SK-N-SH (cell line): ENCODE data around the gene LY6G6C. TPM values are rescaled to one million over a fixed set of nuclear protein-coding genes. Genes with fewer than 3 reads are reported as not detected.

Experiments used
- CTCF ChIA-PET: fragments of 300-600, 350-600 bp; formaldehyde crosslinking; extraction: SDS; loops from one replicate; lab custom pipeline; 2021; lab: Yijun Ruan, JAX
- POLR2A ChIA-PET: fragments of 350-600 bp; sonication (Branson Sonifier 250); formaldehyde crosslinking; extraction: SDS; loops from one replicate; lab custom pipeline; 2020; ENCODE audit warnings: antibody characterized with exemption, inconsistent platforms; lab: Yijun Ruan, JAX
- DNase-seq: peaks from one replicate; pipeline ENCODE4 v3.0.0; 2012
- H2AFZ ChIP-seq: fragments of 200-600 bp; sonication (generic); 2 replicates; pipeline ENCODE4 v1.8.1; 2016; ENCODE audit warnings: antibody characterized with exemption, mild to moderate bottlenecking, low read depth
- H3F3A ChIP-seq: fragments of 200-600 bp; sonication (generic); replicated peaks from 2 replicates; pipeline ENCODE3; 2016; ENCODE audit warnings: antibody characterized with exemption, mild to moderate bottlenecking; ENCODE audit not compliant: insufficient read depth
- H3K27ac ChIP-seq, 2 experiments: fragments of 200-500 bp in 1 of 2; fragments of 200-600 bp in 1 of 2; sonication (Bioruptor generic) in 1 of 2; sonication (generic), shearing (Covaris generic) in 1 of 2; 2 replicates each; pipeline versions ENCODE4 v1.5.1 to v1.6.1; 2014 to 2016; ENCODE audit warnings: low read depth in 2 of 2, inconsistent platforms in 1 of 2, low read length in 1 of 2, mild to moderate bottlenecking in 1 of 2, mixed read lengths in 1 of 2
- H3K27me3 ChIP-seq: fragments of 200-600 bp; sonication (generic), shearing (Covaris generic); 2 replicates; pipeline ENCODE4 v1.6.1; 2016; ENCODE audit warnings: mixed run types; ENCODE audit not compliant: insufficient read depth
- H3K36me3 ChIP-seq, 2 experiments: fragments of 200-500 bp in 1 of 2; fragments of 200-600 bp in 1 of 2; sonication (Bioruptor generic) in 1 of 2; sonication (generic) in 1 of 2; replicated peaks in 1 of 2; 2 replicates each; pipeline versions ENCODE3 to v1.5.1; 2014 to 2016; ENCODE audit warnings: low read length in 1 of 2, mild to moderate bottlenecking in 1 of 2; ENCODE audit not compliant: insufficient read depth in 2 of 2, control insufficient read depth in 1 of 2
- H3K4me1 ChIP-seq, 2 experiments: fragments of 200-500 bp in 1 of 2; fragments of 200-600 bp in 1 of 2; sonication (Bioruptor generic) in 1 of 2; sonication (generic), shearing (Covaris generic) in 1 of 2; 2 replicates each; pipeline versions ENCODE4 v1.5.1 to v1.6.1; 2014 to 2016; ENCODE audit warnings: low read depth in 1 of 2, low read length in 1 of 2, mixed run types in 1 of 2; ENCODE audit not compliant: insufficient read depth in 2 of 2, control insufficient read depth in 1 of 2
- H3K4me2 ChIP-seq: fragments of 200-600 bp; sonication (generic), shearing (Covaris generic); 2 replicates; pipeline ENCODE4 v1.6.1; 2017; ENCODE audit warnings: mixed run types
- H3K4me3 ChIP-seq, 2 experiments: fragments of 200-500 bp in 1 of 2; fragments of 200-600 bp in 1 of 2; sonication (Bioruptor generic) in 1 of 2; sonication (generic), shearing (Covaris generic) in 1 of 2; 2 replicates each; pipeline versions ENCODE4 v1.5.1 to v1.8.1; 2014 to 2016; ENCODE audit warnings: low read depth in 2 of 2, inconsistent platforms in 1 of 2, low read length in 1 of 2, mild to moderate bottlenecking in 1 of 2, mixed read lengths in 1 of 2, moderate library complexity in 1 of 2
- H3K79me2 ChIP-seq: fragments of 200-600 bp; sonication (generic); 2 replicates; pipeline ENCODE4 v1.8.1; 2017; ENCODE audit warnings: mild to moderate bottlenecking; ENCODE audit not compliant: insufficient read depth
- H3K9ac ChIP-seq: fragments of 200-600 bp; sonication (generic); 2 replicates; pipeline ENCODE4 v1.6.1; 2017; ENCODE audit warnings: mixed run types
- H3K9me2 ChIP-seq: fragments of 200-600 bp; sonication (generic); 2 replicates; pipeline ENCODE4 v1.6.1; 2017; ENCODE audit warnings: mixed run types
- H3K9me3 ChIP-seq: fragments of 200-600 bp; sonication (generic); 2 replicates; pipeline ENCODE4 v1.6.1; 2017; ENCODE audit warnings: mixed run types, mild to moderate bottlenecking, moderate library complexity
- H4K20me1 ChIP-seq: fragments of 200-600 bp; sonication (generic); 2 replicates; pipeline ENCODE4 v1.6.1; 2017; ENCODE audit warnings: mild to moderate bottlenecking, mixed run types; ENCODE audit not compliant: insufficient read depth
- CHD2 ChIP-seq: fragments of 150-350 bp; IDR thresholded peaks from 2 replicates; pipeline ENCODE4 v1.6.1; 2018; ENCODE audit warnings: low read length; ENCODE audit not compliant: partially characterized antibody
- FOXJ3 ChIP-seq: sonication (generic); formaldehyde crosslinking; IDR thresholded peaks from 2 replicates; pipeline ENCODE4 v1.5.1; 2020; ENCODE audit warnings: mild to moderate bottlenecking, missing genetic modification reagents
- FOXM1 ChIP-seq: IDR thresholded peaks from 2 replicates; pipeline ENCODE4 v1.4.0; 2012; ENCODE audit warnings: low read depth, mild to moderate bottlenecking
- GATA2 ChIP-seq: sonication (generic); formaldehyde crosslinking; IDR thresholded peaks from 2 replicates; pipeline ENCODE4 v1.5.0; 2020; ENCODE audit warnings: mild to moderate bottlenecking, missing genetic modification reagents
- JUND ChIP-seq: IDR thresholded peaks from 2 replicates; pipeline ENCODE4 v1.4.0; 2012
- MEF2A ChIP-seq: IDR thresholded peaks from 2 replicates; pipeline ENCODE4 v1.4.0; 2012; ENCODE audit warnings: low read depth, borderline replicate concordance
- MXI1 ChIP-seq: IDR thresholded peaks from 2 replicates; pipeline ENCODE4 v1.6.1; 2012; ENCODE audit warnings: mild to moderate bottlenecking, low read depth, low read length, improper control_type of control experiment
- NFIC ChIP-seq: IDR thresholded peaks from 2 replicates; pipeline ENCODE4 v1.4.0; 2012; ENCODE audit warnings: borderline replicate concordance
- RFX5 ChIP-seq: IDR thresholded peaks from 2 replicates; pipeline ENCODE4 v1.6.1; 2012; ENCODE audit warnings: mild to moderate bottlenecking, improper control_type of control experiment, low read length
- SIN3A ChIP-seq: IDR thresholded peaks from 2 replicates; pipeline ENCODE4 v1.6.1; 2012; ENCODE audit warnings: low read depth, mild to moderate bottlenecking, low read length, moderate library complexity, borderline replicate concordance
- SMC3 ChIP-seq: IDR thresholded peaks from 2 replicates; pipeline ENCODE4 v1.6.1; 2012; ENCODE audit warnings: low read depth, low read length, improper control_type of control experiment
- TAF1 ChIP-seq: IDR thresholded peaks from 2 replicates; pipeline ENCODE4 v1.6.1; 2012; ENCODE audit warnings: low read depth, mild to moderate bottlenecking, low read length, moderate library complexity, borderline replicate concordance
- TCF12 ChIP-seq: IDR thresholded peaks from 2 replicates; pipeline ENCODE4 v1.4.0; 2012
- YY1 ChIP-seq: IDR thresholded peaks from 2 replicates; pipeline ENCODE4 v1.4.0; 2012; ENCODE audit warnings: low read depth, mild to moderate bottlenecking
- WGBS: methylation state at CpG from one replicate; pipeline ENCODE4 v1.1.6; 2017; ENCODE audit warnings: low lambda C conversion rate; 5-methylcytosine and 5-hydroxymethylcytosine counted together
- polyA plus RNA-seq, 3 experiments: library from polyadenylated mRNA; depleted of rRNA; stranded (reverse); fragments of >200 nt; gene quantifications; 2 replicates each; pipeline ENCODE4 v1.2.3, GENCODE V29; 2012
- TF ChIP-seq, protein P1 (sequence below): fragments of 150-350 bp; IDR thresholded peaks from 2 replicates; pipeline ENCODE4 v1.6.1; 2016; ENCODE audit warnings: mild to moderate bottlenecking, low read depth, low read length
- TF ChIP-seq, protein P2 (sequence below): IDR thresholded peaks from 2 replicates; pipeline ENCODE4; 2012
- TF ChIP-seq, protein P3 (sequence below): IDR thresholded peaks from 2 replicates; pipeline ENCODE4 v1.4.0; 2012; ENCODE audit warnings: low read depth, borderline replicate concordance
- TF ChIP-seq, protein P4 (sequence below): fragments of 200-600 bp; sonication (generic); IDR thresholded peaks from 2 replicates; pipeline ENCODE4 v1.6.1; 2017; ENCODE audit warnings: antibody characterized with exemption, mild to moderate bottlenecking, moderate library complexity
- TF ChIP-seq, protein P5 (sequence below): IDR thresholded peaks from 2 replicates; pipeline ENCODE4 v1.6.1; 2012; ENCODE audit warnings: mild to moderate bottlenecking, low read depth, low read length, moderate library complexity

The LY6G6C gene
- polyA plus RNA-seq, 1 of the 3 experiments (the other 2 are of a cell fraction), result not detected

DNA sequence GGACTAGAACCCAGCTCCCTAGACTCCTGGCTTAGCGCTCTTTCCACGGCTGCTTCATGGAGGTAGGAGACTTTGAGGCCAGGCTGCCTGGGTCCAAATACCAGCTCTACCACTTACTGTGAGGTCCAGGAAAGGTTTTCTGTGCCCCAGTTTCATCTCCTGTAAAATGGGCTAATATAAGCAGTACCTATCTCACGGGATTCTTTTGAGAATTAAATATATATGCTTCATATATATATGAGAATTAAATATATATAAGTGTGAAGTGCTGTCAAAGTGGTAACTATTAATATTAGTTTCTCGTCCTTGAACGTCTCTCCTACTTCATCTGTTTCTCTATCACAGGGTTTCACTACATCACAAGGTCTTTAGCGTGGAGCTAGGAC is 30.5 kb downstream of the LY6G6C start:
- Histone ChIP-seq H3F3A (no peaks in the 10 kb centered on the region), H3K36me3 (peaks cover 18 to 56% of the 10 kb centered on the region in 2 experiments), H3K4me3 (no peak overlapping the region), H3K4me1 (no peaks in the 10 kb centered on the region), H3K9me2 (no peaks in the 10 kb centered on the region), H3K27me3 (no peaks in the 10 kb centered on the region), H2AFZ (no peak overlapping the region), H3K4me2 (no peak overlapping the region), H3K27ac (no peak overlapping the region), H3K9ac (no peak overlapping the region), H3K79me2 (no peaks in the 10 kb centered on the region), H4K20me1 (no peaks in the 10 kb centered on the region), H3K9me3 (no peaks in the 10 kb centered on the region)
- CTCF ChIA-PET, result interaction anchor here (1.1 to 4.5 kb wide), 6 partner anchors 9 to 139 kb away, joined by 4 to 29 read pairs (median 7); partner anchors contain the start of genes C6orf47, LY6G5C and VARS1
- TF ChIP-seq, protein P1, sequence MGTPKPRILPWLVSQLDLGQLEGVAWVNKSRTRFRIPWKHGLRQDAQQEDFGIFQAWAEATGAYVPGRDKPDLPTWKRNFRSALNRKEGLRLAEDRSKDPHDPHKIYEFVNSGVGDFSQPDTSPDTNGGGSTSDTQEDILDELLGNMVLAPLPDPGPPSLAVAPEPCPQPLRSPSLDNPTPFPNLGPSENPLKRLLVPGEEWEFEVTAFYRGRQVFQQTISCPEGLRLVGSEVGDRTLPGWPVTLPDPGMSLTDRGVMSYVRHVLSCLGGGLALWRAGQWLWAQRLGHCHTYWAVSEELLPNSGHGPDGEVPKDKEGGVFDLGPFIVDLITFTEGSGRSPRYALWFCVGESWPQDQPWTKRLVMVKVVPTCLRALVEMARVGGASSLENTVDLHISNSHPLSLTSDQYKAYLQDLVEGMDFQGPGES, result no peak
- TF ChIP-seq TAF1 (no peak), SIN3A (no peak), JUND (no peak), MXI1 (no peak), YY1 (no peak), FOXJ3 (no peak), TCF12 (no peak), FOXM1 (no peak), MEF2A (no peak), NFIC (no peak), SMC3 (no peak), CHD2 (no peak), RFX5 (no peak), GATA2 (no peak)
- TF ChIP-seq, protein P2, sequence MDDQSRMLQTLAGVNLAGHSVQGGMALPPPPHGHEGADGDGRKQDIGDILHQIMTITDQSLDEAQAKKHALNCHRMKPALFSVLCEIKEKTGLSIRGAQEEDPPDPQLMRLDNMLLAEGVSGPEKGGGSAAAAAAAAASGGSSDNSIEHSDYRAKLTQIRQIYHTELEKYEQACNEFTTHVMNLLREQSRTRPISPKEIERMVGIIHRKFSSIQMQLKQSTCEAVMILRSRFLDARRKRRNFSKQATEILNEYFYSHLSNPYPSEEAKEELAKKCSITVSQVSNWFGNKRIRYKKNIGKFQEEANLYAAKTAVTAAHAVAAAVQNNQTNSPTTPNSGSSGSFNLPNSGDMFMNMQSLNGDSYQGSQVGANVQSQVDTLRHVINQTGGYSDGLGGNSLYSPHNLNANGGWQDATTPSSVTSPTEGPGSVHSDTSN, result no peak
- TF ChIP-seq, protein P3, sequence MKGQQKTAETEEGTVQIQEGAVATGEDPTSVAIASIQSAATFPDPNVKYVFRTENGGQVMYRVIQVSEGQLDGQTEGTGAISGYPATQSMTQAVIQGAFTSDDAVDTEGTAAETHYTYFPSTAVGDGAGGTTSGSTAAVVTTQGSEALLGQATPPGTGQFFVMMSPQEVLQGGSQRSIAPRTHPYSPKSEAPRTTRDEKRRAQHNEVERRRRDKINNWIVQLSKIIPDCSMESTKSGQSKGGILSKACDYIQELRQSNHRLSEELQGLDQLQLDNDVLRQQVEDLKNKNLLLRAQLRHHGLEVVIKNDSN, result no peak
- TF ChIP-seq, protein P4, sequence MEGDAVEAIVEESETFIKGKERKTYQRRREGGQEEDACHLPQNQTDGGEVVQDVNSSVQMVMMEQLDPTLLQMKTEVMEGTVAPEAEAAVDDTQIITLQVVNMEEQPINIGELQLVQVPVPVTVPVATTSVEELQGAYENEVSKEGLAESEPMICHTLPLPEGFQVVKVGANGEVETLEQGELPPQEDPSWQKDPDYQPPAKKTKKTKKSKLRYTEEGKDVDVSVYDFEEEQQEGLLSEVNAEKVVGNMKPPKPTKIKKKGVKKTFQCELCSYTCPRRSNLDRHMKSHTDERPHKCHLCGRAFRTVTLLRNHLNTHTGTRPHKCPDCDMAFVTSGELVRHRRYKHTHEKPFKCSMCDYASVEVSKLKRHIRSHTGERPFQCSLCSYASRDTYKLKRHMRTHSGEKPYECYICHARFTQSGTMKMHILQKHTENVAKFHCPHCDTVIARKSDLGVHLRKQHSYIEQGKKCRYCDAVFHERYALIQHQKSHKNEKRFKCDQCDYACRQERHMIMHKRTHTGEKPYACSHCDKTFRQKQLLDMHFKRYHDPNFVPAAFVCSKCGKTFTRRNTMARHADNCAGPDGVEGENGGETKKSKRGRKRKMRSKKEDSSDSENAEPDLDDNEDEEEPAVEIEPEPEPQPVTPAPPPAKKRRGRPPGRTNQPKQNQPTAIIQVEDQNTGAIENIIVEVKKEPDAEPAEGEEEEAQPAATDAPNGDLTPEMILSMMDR, result no peak
- TF ChIP-seq, protein P5, sequence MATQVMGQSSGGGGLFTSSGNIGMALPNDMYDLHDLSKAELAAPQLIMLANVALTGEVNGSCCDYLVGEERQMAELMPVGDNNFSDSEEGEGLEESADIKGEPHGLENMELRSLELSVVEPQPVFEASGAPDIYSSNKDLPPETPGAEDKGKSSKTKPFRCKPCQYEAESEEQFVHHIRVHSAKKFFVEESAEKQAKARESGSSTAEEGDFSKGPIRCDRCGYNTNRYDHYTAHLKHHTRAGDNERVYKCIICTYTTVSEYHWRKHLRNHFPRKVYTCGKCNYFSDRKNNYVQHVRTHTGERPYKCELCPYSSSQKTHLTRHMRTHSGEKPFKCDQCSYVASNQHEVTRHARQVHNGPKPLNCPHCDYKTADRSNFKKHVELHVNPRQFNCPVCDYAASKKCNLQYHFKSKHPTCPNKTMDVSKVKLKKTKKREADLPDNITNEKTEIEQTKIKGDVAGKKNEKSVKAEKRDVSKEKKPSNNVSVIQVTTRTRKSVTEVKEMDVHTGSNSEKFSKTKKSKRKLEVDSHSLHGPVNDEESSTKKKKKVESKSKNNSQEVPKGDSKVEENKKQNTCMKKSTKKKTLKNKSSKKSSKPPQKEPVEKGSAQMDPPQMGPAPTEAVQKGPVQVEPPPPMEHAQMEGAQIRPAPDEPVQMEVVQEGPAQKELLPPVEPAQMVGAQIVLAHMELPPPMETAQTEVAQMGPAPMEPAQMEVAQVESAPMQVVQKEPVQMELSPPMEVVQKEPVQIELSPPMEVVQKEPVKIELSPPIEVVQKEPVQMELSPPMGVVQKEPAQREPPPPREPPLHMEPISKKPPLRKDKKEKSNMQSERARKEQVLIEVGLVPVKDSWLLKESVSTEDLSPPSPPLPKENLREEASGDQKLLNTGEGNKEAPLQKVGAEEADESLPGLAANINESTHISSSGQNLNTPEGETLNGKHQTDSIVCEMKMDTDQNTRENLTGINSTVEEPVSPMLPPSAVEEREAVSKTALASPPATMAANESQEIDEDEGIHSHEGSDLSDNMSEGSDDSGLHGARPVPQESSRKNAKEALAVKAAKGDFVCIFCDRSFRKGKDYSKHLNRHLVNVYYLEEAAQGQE, result no peak
- WGBS, result 97% methylated on average over 6 of the region's 6 CpGs
- POLR2A ChIA-PET, result no interaction called here
- DNase-seq, result no peak
